Measurements from ENCODE around the gene MYH4.

GRCh38 chr17:10394201-10394887, 75.0 kb downstream of the MYH4 start:
- TF ChIP-seq USF2 (IDR thresholded peaks at IDR 0.05; ENCODE audit: borderline replicate concordance, low read depth, low read length) (no peak), SIN3A (IDR thresholded peaks at IDR 0.05; ENCODE audit: borderline replicate concordance, low read depth, low read length) (no peak), SMC3 (IDR thresholded peaks at IDR 0.05; ENCODE audit: low read depth, low read length) (no peak), NFIC (IDR thresholded peaks at IDR 0.05; ENCODE audit: borderline replicate concordance) (no peak), POLR2AphosphoS5 (IDR thresholded peaks at IDR 0.05; ENCODE audit: low read depth, low read length) (no peak), RCOR1 (IDR thresholded peaks at IDR 0.05; ENCODE audit: low read length) (no peak), EP300 (IDR thresholded peaks at IDR 0.05; ENCODE audit: borderline replicate concordance in 1 of 2, low read depth in 1 of 2, low read length in 1 of 2) (no peak), EZH2phosphoT487 (IDR thresholded peaks at IDR 0.05; ENCODE audit: borderline replicate concordance, low read depth) (no peak), ELF1 (IDR thresholded peaks at IDR 0.05) (no peak), NRF1 (IDR thresholded peaks at IDR 0.05; ENCODE audit: low read depth, low read length) (no peak), YY1 (IDR thresholded peaks at IDR 0.05; ENCODE audit: low read depth) (no peak)
- TF ChIP-seq, protein P1, sequence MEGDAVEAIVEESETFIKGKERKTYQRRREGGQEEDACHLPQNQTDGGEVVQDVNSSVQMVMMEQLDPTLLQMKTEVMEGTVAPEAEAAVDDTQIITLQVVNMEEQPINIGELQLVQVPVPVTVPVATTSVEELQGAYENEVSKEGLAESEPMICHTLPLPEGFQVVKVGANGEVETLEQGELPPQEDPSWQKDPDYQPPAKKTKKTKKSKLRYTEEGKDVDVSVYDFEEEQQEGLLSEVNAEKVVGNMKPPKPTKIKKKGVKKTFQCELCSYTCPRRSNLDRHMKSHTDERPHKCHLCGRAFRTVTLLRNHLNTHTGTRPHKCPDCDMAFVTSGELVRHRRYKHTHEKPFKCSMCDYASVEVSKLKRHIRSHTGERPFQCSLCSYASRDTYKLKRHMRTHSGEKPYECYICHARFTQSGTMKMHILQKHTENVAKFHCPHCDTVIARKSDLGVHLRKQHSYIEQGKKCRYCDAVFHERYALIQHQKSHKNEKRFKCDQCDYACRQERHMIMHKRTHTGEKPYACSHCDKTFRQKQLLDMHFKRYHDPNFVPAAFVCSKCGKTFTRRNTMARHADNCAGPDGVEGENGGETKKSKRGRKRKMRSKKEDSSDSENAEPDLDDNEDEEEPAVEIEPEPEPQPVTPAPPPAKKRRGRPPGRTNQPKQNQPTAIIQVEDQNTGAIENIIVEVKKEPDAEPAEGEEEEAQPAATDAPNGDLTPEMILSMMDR (IDR thresholded peaks at IDR 0.05): no peak

Measured in SK-N-SH (cell line).